Measurements from ENCODE around the gene PCDHA10. TPM values are rescaled to one million over a fixed set of nuclear protein-coding genes. Genes with fewer than 3 reads are reported as not detected.
"Not testable (repeated sequence)": the region's sequence is repeated elsewhere in the genome, so short reads cannot be mapped to it uniquely, and the experiment has no call there.

PCDHA10 gene
- polyA plus RNA-seq, 4 donors, result 0.05 to 1.7 (median 0.43) TPM

GRCh38 chr5:140840978-140841962 lies 14.4 kb upstream of the PCDHA10 start, which contains the start of gene PCDHA8:
Gene PCDHA8, plus strand, starts transcription at chr5:140841187. Its CDS starts 135 bp downstream, at chr5:140841322.
- peak in 1 of 4 donors; percentile 3 for DNase-seq (ENCODE audit: low read depth in 4 of 4, low spot score in 3 of 4)

- DNase-seq (ENCODE audit: low read depth in 4 of 4, low spot score in 3 of 4), result no peak
Measured at GRCh38 chr5:140842798-140843733, 12.6 kb upstream of the PCDHA10 start.

GRCh38 chr5:140848139-140849102 lies 7.3 kb upstream of the PCDHA10 start, which contains the start of gene PCDHA9:
Gene PCDHA9, plus strand, starts transcription at chr5:140848382. Its CDS starts 114 bp downstream, at chr5:140848496.
- DNase-seq (ENCODE audit: low read depth in 4 of 4, low spot score in 3 of 4), result not testable (repeated sequence)

- not testable (repeated sequence) for DNase-seq (ENCODE audit: low read depth in 4 of 4, low spot score in 3 of 4)
Measured at GRCh38 chr5:140849831-140850634, 5.7 kb upstream of the PCDHA10 start.

GRCh38 chr5:140857177-140857986 lies 1.7 kb downstream of the PCDHA10 start:
- no peak for DNase-seq (ENCODE audit: low read depth in 4 of 4, low spot score in 3 of 4)

- no peak for DNase-seq (ENCODE audit: low read depth in 4 of 4, low spot score in 3 of 4)
Measured at GRCh38 chr5:140857987-140858240, 2.2 kb downstream of the PCDHA10 start.

GRCh38 chr5:140862441-140863295 lies 7.0 kb downstream of the PCDHA10 start:
- DNase-seq (ENCODE audit: low read depth in 4 of 4, low spot score in 3 of 4), result no peak

- DNase-seq (ENCODE audit: low read depth in 4 of 4, low spot score in 3 of 4), result no peak
Measured at GRCh38 chr5:140868721-140869554, 13.2 kb downstream of the PCDHA10 start, which contains the start of gene PCDHA11. Gene PCDHA11, plus strand, starts transcription at chr5:140868957. Its CDS starts 147 bp downstream, at chr5:140869104.

- DNase-seq (ENCODE audit: low read depth in 4 of 4, low spot score in 3 of 4), result no peak
Measured at GRCh38 chr5:140869555-140869886, 13.8 kb downstream of the PCDHA10 start.

GRCh38 chr5:140870221-140871201 lies 14.8 kb downstream of the PCDHA10 start:
- DNase-seq (ENCODE audit: low read depth in 4 of 4, low spot score in 3 of 4), result no peak

- no peak for DNase-seq (ENCODE audit: low read depth in 4 of 4, low spot score in 3 of 4)
Measured at GRCh38 chr5:140875085-140876065, 19.7 kb downstream of the PCDHA10 start, which contains the start of gene PCDHA12. Gene PCDHA12, plus strand, starts transcription at chr5:140875308. Its CDS starts 165 bp downstream, at chr5:140875473.

GRCh38 chr5:140876541-140877261 lies 21.0 kb downstream of the PCDHA10 start:
- not testable (repeated sequence) for DNase-seq (ENCODE audit: low read depth in 4 of 4, low spot score in 3 of 4)

- DNase-seq (ENCODE audit: low read depth in 4 of 4, low spot score in 3 of 4), result no peak
Measured at GRCh38 chr5:140877262-140877581, 21.5 kb downstream of the PCDHA10 start.
